Type B pancreatic cell (in vitro differentiated cells): Measurements from ENCODE around the gene ADARB2. TPM values are rescaled to one million over a fixed set of nuclear protein-coding genes. Genes with fewer than 3 reads are reported as not detected.
A peak's percentile ranks its signal among the peaks of the same experiment; 100 is the strongest.

Source experiments
- DNase-seq: peaks from one replicate; pipeline ENCODE4 v3.0.0; 2021; ENCODE audit warnings: mixed read lengths; ENCODE audit not compliant: unreplicated experiment; ENCODE audit errors: extremely low spot score
- H3K27ac Mint-ChIP-seq: 2 replicates; pipeline ENCODE4 v1.8.0; 2021; ENCODE audit warnings: mild to moderate bottlenecking, mixed read lengths
- H3K27me3 Mint-ChIP-seq: 2 replicates; pipeline ENCODE4 v1.8.0; 2021; ENCODE audit warnings: mixed read lengths
- H3K36me3 Mint-ChIP-seq: 2 replicates; pipeline ENCODE4 v1.8.0; 2021; ENCODE audit warnings: mixed read lengths
- H3K4me1 Mint-ChIP-seq: one replicate; pipeline ENCODE4 v1.8.0; 2021; ENCODE audit warnings: mixed read lengths; ENCODE audit not compliant: unreplicated experiment
- H3K4me3 Mint-ChIP-seq: 2 replicates; pipeline ENCODE4 v1.8.0; 2021; ENCODE audit warnings: mild to moderate bottlenecking, mixed read lengths
- H3K9me3 Mint-ChIP-seq: 2 replicates; pipeline ENCODE4 v1.8.0; 2021; ENCODE audit warnings: mixed read lengths
- CTCF ChIP-seq: fragments of 200-600 bp; sonication (generic); conservative IDR thresholded peaks from 2 replicates; pipeline ENCODE4 v1.5.0; 2021; ENCODE audit warnings: antibody characterized with exemption, mild to moderate bottlenecking
- total RNA-seq: library from RNA; stranded (reverse); gene quantifications from 2 replicates; pipeline ENCODE4 v1.2.1, GENCODE V29; 2021; ENCODE audit warnings: low replicate concordance

ADARB2 gene
- total RNA-seq, 1 donor from 2014 or later = 4.9 TPM

GRCh38 chr10:1524540-1524939, 212.8 kb downstream of the ADARB2 start:
- H3K27me3 Mint-ChIP-seq = peaks cover 62% of the 10 kb centered on the region
- H3K4me3 Mint-ChIP-seq = no peak overlapping the region
- H3K27ac Mint-ChIP-seq = no peak overlapping the region
- DNase-seq = no peak
- no peaks in the 10 kb centered on the region for H3K9me3 Mint-ChIP-seq
- no peak for TF ChIP-seq CTCF
- H3K36me3 Mint-ChIP-seq = peaks cover 5% of the 10 kb centered on the region
- H3K4me1 Mint-ChIP-seq = peaks cover 32% of the 10 kb centered on the region

DNA sequence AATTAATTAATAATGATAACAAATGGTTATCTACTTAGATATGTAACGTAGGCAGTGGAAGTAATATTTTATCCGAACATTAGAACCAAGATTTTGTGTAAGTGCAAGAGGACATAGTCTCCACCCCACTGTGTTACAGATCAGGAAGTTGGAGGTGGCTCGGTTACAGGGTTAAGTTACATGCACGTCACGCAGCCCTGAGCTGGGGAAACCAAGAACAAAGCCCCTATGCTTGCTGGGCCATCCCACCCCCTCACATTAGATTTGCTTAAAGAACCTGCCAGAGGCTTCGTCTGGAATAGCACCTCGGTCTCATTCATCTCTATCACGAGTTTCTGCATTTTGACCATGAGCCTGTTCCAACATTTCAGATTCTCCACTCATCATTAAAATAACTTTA, 214.1 kb downstream of the ADARB2 start:
- DNase-seq = no peak
- TF ChIP-seq CTCF = no peak
- H3K27me3 Mint-ChIP-seq = peaks cover 53% of the 10 kb centered on the region
- peaks cover 32% of the 10 kb centered on the region for H3K4me1 Mint-ChIP-seq
- H3K36me3 Mint-ChIP-seq = peaks cover 5% of the 10 kb centered on the region
- no peak overlapping the region for H3K27ac Mint-ChIP-seq
- no peaks in the 10 kb centered on the region for H3K9me3 Mint-ChIP-seq
- no peak overlapping the region for H3K4me3 Mint-ChIP-seq

DNA sequence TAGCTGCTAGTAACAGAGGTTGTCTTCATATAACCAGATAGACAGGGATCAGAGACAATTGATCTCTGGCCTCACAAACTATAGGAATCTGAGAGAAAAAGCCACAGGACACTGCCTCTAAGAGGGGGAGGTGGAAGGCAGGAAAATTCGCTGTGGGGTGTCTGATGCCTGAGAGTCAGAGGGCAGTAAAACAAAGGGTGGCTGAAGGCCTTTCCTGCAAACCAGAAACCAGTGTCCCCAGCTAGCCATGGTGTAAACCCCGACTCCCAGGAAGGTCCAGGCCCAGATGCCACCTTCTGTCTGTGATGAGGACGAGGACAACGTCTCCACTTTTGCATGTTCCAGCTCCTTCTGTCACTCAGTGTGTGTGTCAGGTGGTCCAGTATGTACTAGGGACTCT, 215.1 kb downstream of the ADARB2 start:
- Mint-ChIP-seq H3K9me3 (no peaks in the 10 kb centered on the region), H3K4me3 (no peak overlapping the region), H3K27ac (peak overlapping the region; percentile 52), H3K27me3 (peaks cover 51% of the 10 kb centered on the region), H3K4me1 (peaks cover 33% of the 10 kb centered on the region), H3K36me3 (peaks cover 5% of the 10 kb centered on the region)
- no peak for DNase-seq
- TF ChIP-seq CTCF = no peak

DNA sequence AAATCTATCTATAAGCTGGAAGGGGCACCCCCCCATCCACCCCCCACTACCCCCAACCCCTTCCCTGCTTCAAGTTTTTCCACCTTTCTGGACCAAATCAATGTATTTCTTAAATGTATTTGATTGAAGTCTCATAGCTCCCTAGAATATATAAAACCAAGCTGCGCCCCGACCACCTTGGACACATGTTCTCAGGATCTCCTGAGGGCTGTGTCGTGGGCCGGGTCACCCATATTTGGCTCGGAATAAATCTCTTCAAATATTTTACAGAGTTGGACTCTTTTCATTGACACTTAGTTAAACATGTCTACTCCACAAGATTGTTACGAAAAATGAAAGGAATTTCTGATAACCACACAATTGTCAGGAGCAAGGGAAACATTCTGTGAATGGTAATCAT, 215.6 kb downstream of the ADARB2 start:
- H3K9me3 Mint-ChIP-seq = no peaks in the 10 kb centered on the region
- no peak for TF ChIP-seq CTCF
- no peak for DNase-seq
- peaks cover 38% of the 10 kb centered on the region for H3K4me1 Mint-ChIP-seq
- no peak overlapping the region for H3K4me3 Mint-ChIP-seq
- peaks cover 51% of the 10 kb centered on the region for H3K27me3 Mint-ChIP-seq
- H3K27ac Mint-ChIP-seq = no peak overlapping the region
- peaks cover 5% of the 10 kb centered on the region for H3K36me3 Mint-ChIP-seq

GRCh38 chr10:1520909-1521565, 216.3 kb downstream of the ADARB2 start:
- no peak for DNase-seq
- peaks cover 55% of the 10 kb centered on the region for H3K27me3 Mint-ChIP-seq
- peaks cover 37% of the 10 kb centered on the region for H3K4me1 Mint-ChIP-seq
- no peak overlapping the region for H3K4me3 Mint-ChIP-seq
- H3K9me3 Mint-ChIP-seq = no peaks in the 10 kb centered on the region
- peaks cover 5% of the 10 kb centered on the region for H3K36me3 Mint-ChIP-seq
- no peak overlapping the region for H3K27ac Mint-ChIP-seq
- no peak for TF ChIP-seq CTCF
